Measurements from ENCODE around the gene HNRNPF. TPM values are rescaled to one million over a fixed set of nuclear protein-coding genes. Genes with fewer than 3 reads are reported as not detected.

The HNRNPF gene
- total RNA-seq, 3 donors from 2014 or later, result 212 to 229 (median 227) TPM

DNA sequence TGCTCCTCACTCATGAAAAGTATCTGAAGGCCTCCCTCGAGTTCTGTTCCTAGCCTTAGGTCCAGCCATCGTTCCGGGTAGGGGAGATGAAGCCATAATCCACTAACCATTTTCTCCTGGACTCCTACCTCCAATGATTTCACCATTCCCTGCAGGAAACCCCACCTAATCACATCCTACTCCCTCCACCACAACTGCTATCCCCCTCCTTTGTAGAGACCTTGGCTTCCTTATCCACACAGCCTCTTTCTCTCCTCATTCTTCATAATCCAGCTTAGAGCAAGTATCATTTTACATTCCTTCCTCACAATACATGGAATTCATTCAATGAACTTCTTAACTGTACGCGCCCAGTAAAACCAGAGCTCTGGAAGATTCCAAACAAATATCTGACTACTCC is 18.7 kb downstream of the HNRNPF start:
- no peak for TF ChIP-seq CTCF (IDR thresholded peaks at IDR 0.05)
- DNase-seq (no peak), ATAC-seq (no peak)
- Histone ChIP-seq H3K9me3 (no peaks in the 10 kb centered on the region), H3K36me3 (ENCODE audit: low read depth) (peaks cover 16% of the 10 kb centered on the region), H3K4me1 (ENCODE audit: low read depth) (peaks cover 4% of the 10 kb centered on the region), H3K4me3 (no peak overlapping the region)
- intact Hi-C loops (cut with DNase I, micrococcal nuclease), result no loop called here

GRCh38 chr10:43389867-43390266 is 19.1 kb downstream of the HNRNPF start:
- DNase-seq, result no peak
- intact Hi-C loops (cut with DNase I, micrococcal nuclease), result no loop called here
- Histone ChIP-seq H3K9me3 (no peaks in the 10 kb centered on the region), H3K36me3 (ENCODE audit: low read depth) (peaks cover 16% of the 10 kb centered on the region), H3K4me3 (no peak overlapping the region), H3K4me1 (ENCODE audit: low read depth) (no peaks in the 10 kb centered on the region)
- no peak for TF ChIP-seq CTCF (IDR thresholded peaks at IDR 0.05)
- ATAC-seq, result no peak

GRCh38 chr10:43387678-43388032 is 21.3 kb downstream of the HNRNPF start:
- Histone ChIP-seq H3K36me3 (ENCODE audit: low read depth) (peaks cover 8% of the 10 kb centered on the region), H3K9me3 (no peaks in the 10 kb centered on the region), H3K4me1 (ENCODE audit: low read depth) (peaks cover 6% of the 10 kb centered on the region), H3K4me3 (no peak overlapping the region)
- intact Hi-C loops (cut with DNase I, micrococcal nuclease), result no loop called here
- peak in 1 of 3 donors; percentile 15 for DNase-seq
- ATAC-seq, result no peak
- TF ChIP-seq CTCF (IDR thresholded peaks at IDR 0.05), result no peak

- DNase-seq, result peak in 1 of 3 donors; percentile 32
- ATAC-seq, result no peak
- no peak for TF ChIP-seq CTCF (IDR thresholded peaks at IDR 0.05)
- Histone ChIP-seq H3K36me3 (ENCODE audit: low read depth) (peaks cover 7% of the 10 kb centered on the region), H3K4me1 (ENCODE audit: low read depth) (peaks cover 6% of the 10 kb centered on the region), H3K4me3 (no peak overlapping the region), H3K9me3 (no peaks in the 10 kb centered on the region)
- intact Hi-C loops (cut with DNase I, micrococcal nuclease), result no loop called here
These were observed 21.9 kb downstream of the HNRNPF start for GRCh38 chr10:43386981-43387677.

GRCh38 chr10:43386549-43386948 is 22.4 kb downstream of the HNRNPF start:
- no peak for TF ChIP-seq CTCF (IDR thresholded peaks at IDR 0.05)
- intact Hi-C loops (cut with DNase I, micrococcal nuclease), result no loop called here
- no peak overlapping the region for H3K4me3 ChIP-seq
- no peaks in the 10 kb centered on the region for H3K9me3 ChIP-seq
- DNase-seq (peak in 1 of 3 donors; percentile 22), ATAC-seq (no peak)
- peaks cover 7% of the 10 kb centered on the region for H3K36me3 ChIP-seq (ENCODE audit: low read depth)
- peaks cover 6% of the 10 kb centered on the region for H3K4me1 ChIP-seq (ENCODE audit: low read depth)

Data from mucosa of descending colon (tissue), 3 donors.